Activated gamma-delta T cell treated with anti-CD3 and anti-CD28 coated beads, Interleukin-2, amount 50 U/mL, for 16 hours (primary cell): ENCODE measurements around the gene PLEKHG5.

Experiments
- DNase-seq: peaks from one replicate; pipeline ENCODE4 v3.0.0-alpha.2; 2020; ENCODE audit warnings: low read depth

PLEKHG5 gene

GRCh38 chr1:6491480-6491962, at the start of gene PLEKHG5:
TSS of gene PLEKHG5 (minus strand) at chr1:6491667. CDS start at chr1:6477571, 14,096 bp downstream.
- DNase-seq = no peak

- DNase-seq = no peak
Observed at GRCh38 chr1:6538956-6539355, 47.5 kb upstream of the PLEKHG5 start.

GRCh38 chr1:6536291-6536690, 44.8 kb upstream of the PLEKHG5 start:
- DNase-seq = no peak

- no peak for DNase-seq
Observed at GRCh38 chr1:6535214-6535613, 43.7 kb upstream of the PLEKHG5 start.

- DNase-seq = no peak
Observed at GRCh38 chr1:6534248-6534822, 42.9 kb upstream of the PLEKHG5 start.

GRCh38 chr1:6531996-6532395, 40.5 kb upstream of the PLEKHG5 start:
- no peak for DNase-seq

- no peak for DNase-seq
Observed at GRCh38 chr1:6530504-6531160, 39.2 kb upstream of the PLEKHG5 start.

GRCh38 chr1:6528492-6528891, 37.0 kb upstream of the PLEKHG5 start:
- DNase-seq = no peak

- DNase-seq = no peak
Observed at GRCh38 chr1:6526316-6526715, 34.8 kb upstream of the PLEKHG5 start.

- DNase-seq = no peak
Observed at GRCh38 chr1:6523566-6523965, 32.1 kb upstream of the PLEKHG5 start.

GRCh38 chr1:6521536-6521935, 30.1 kb upstream of the PLEKHG5 start:
- DNase-seq = no peak

GRCh38 chr1:6519935-6520671, 28.6 kb upstream of the PLEKHG5 start:
- no peak for DNase-seq

GRCh38 chr1:6519491-6519934, 28.0 kb upstream of the PLEKHG5 start:
- no peak for DNase-seq

- DNase-seq = no peak
Observed at GRCh38 chr1:6517435-6517851, 26.0 kb upstream of the PLEKHG5 start.

GRCh38 chr1:6515771-6516170, 24.3 kb upstream of the PLEKHG5 start:
- DNase-seq = no peak

GRCh38 chr1:6513320-6513801, 21.9 kb upstream of the PLEKHG5 start:
- DNase-seq = no peak

- DNase-seq = no peak
Observed at GRCh38 chr1:6512908-6513280, 21.4 kb upstream of the PLEKHG5 start.

- DNase-seq = no peak
Observed at GRCh38 chr1:6512245-6512907, 20.9 kb upstream of the PLEKHG5 start.

- no peak for DNase-seq
Observed at GRCh38 chr1:6511561-6512244, 20.2 kb upstream of the PLEKHG5 start.

- no peak for DNase-seq
Observed at GRCh38 chr1:6511056-6511455, 19.6 kb upstream of the PLEKHG5 start.

- DNase-seq = no peak
Observed at GRCh38 chr1:6510493-6510892, 19.0 kb upstream of the PLEKHG5 start.

GRCh38 chr1:6509919-6510291, 18.4 kb upstream of the PLEKHG5 start:
- DNase-seq = no peak
